ENCODE measurements around the gene CATSPERE.
A peak's percentile ranks its signal among the peaks of the same experiment; 100 is the strongest.

CATSPERE gene

GRCh38 chr1:244645414-244645813 lies 184.3 kb downstream of the CATSPERE start:
- no peak for DNase-seq (ENCODE audit: low read depth)
- no peak overlapping the region for H3K4me3 ChIP-seq (ENCODE audit: low read depth, low read length)
- no peak for TF ChIP-seq MAX (IDR thresholded peaks at IDR 0.05; ENCODE audit: low read depth, low read length)
- no peak for TF ChIP-seq CTCF (IDR thresholded peaks at IDR 0.05; ENCODE audit: low read depth, low read length)
- no peak for TF ChIP-seq POLR2A (IDR thresholded peaks at IDR 0.05; ENCODE audit: extremely low read depth, insufficient read length)
- no peak for TF ChIP-seq MYC (IDR thresholded peaks at IDR 0.05; ENCODE audit: low read depth, low read length)

DNA sequence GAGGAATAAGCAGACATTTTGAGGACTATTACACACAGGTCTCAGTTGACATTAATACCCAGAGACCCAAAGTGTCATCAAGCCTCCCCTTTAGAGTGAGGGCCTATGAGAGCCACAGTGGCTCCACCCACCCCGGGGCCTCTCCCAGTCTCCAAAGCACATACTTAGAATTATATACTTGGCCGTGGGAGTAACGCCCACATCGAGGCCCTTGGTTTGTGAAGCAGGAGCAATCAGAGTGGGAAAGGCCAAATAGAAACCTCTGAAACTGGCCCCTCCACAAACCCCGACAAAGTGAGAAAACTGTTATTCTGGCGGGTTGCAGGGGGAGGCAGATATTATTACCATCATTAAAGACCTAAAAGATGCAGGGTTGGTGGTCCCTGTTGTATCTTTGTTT lies 184.8 kb downstream of the CATSPERE start:
- TF ChIP-seq CTCF (IDR thresholded peaks at IDR 0.05; ENCODE audit: low read depth, low read length) (no peak), MAX (IDR thresholded peaks at IDR 0.05; ENCODE audit: low read depth, low read length) (no peak), POLR2A (IDR thresholded peaks at IDR 0.05; ENCODE audit: extremely low read depth, insufficient read length) (no peak), MYC (IDR thresholded peaks at IDR 0.05; ENCODE audit: low read depth, low read length) (no peak)
- DNase-seq (ENCODE audit: low read depth), result no peak
- H3K4me3 ChIP-seq (ENCODE audit: low read depth, low read length), result no peak overlapping the region

DNA sequence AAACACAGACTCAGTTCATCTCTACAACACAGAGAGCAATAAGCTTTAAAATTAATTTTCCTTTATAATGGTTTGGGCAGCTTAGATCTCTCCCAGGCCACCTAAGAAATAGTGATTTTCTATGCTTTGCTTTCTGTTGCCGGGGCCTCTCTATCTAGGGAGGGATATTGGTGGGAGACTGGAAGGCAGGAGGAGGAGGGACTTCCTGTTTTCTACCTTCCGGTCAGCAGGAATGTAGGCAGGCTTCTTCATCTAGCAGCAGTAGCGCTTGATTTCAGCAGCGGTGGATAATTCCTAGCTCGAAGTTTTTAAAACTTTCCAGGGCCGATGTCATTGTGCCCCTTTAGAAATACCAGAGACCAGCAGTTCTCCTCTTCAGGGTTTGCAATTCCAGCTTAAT lies 186.7 kb downstream of the CATSPERE start:
- TF ChIP-seq POLR2A (IDR thresholded peaks at IDR 0.05; ENCODE audit: extremely low read depth, insufficient read length) (no peak), MYC (IDR thresholded peaks at IDR 0.05; ENCODE audit: low read depth, low read length) (no peak), MAX (IDR thresholded peaks at IDR 0.05; ENCODE audit: low read depth, low read length) (no peak), CTCF (IDR thresholded peaks at IDR 0.05; ENCODE audit: low read depth, low read length) (no peak)
- H3K4me3 ChIP-seq (ENCODE audit: low read depth, low read length), result no peak overlapping the region
- DNase-seq (ENCODE audit: low read depth), result no peak

DNA sequence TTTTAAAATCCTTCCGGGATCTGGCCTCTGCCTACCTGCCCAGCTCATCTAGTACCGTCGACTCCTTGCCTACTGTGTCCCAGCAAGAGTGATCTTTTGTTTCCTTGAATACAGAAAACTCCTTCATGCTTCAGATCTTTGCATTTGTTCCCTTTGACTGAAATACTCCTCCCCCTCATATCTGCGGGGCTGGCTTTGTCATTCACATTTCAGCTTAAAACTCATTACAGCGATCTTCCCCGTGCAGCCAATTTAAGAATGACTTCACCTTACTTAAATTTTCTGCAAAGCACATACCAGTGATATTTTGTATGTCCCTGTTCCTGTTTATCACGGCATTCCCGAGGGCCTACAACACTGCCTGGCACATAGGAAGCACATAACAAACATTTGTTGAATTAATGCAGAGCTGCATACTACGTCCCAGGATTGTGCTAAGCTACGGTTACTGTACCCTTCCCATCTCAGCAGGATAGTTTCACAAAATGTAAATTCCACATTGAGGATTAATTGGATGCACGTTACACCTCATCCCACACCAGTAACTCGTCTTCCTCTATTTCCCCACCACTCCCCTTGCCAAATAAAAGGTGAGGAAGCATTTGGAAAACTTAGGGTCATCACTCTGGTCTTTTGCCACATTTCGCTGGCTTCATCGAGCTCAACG lies 191.0 kb downstream of the CATSPERE start:
- TF ChIP-seq POLR2A (IDR thresholded peaks at IDR 0.05; ENCODE audit: extremely low read depth, insufficient read length), result no peak
- TF ChIP-seq MYC (IDR thresholded peaks at IDR 0.05; ENCODE audit: low read depth, low read length), result no peak
- no peak for TF ChIP-seq MAX (IDR thresholded peaks at IDR 0.05; ENCODE audit: low read depth, low read length)
- TF ChIP-seq CTCF (IDR thresholded peaks at IDR 0.05; ENCODE audit: low read depth, low read length), result no peak
- H3K4me3 ChIP-seq (ENCODE audit: low read depth, low read length), result peak overlapping the region; percentile 85
- DNase-seq (ENCODE audit: low read depth), result no peak

GRCh38 chr1:244652623-244653438 lies 191.8 kb downstream of the CATSPERE start, which contains the start of gene DESI2:
DESI2 (plus strand) TSS chr1:244653126; CDS start chr1:244653314, 188 bp downstream.
- H3K4me3 ChIP-seq (ENCODE audit: low read depth, low read length), result peak within 1 kb of the TSS; percentile 92
- peak; percentile 99 for DNase-seq (ENCODE audit: low read depth)
- TF ChIP-seq POLR2A (IDR thresholded peaks at IDR 0.05; ENCODE audit: extremely low read depth, insufficient read length) (peak; percentile 82), MYC (IDR thresholded peaks at IDR 0.05; ENCODE audit: low read depth, low read length) (peak; percentile 88), CTCF (IDR thresholded peaks at IDR 0.05; ENCODE audit: low read depth, low read length) (peak; percentile 17), MAX (IDR thresholded peaks at IDR 0.05; ENCODE audit: low read depth, low read length) (peak; percentile 60)
